NB4 (cell line): Measurements from ENCODE around the gene CHURC1.

Experiments
- DNase-seq: peaks from one replicate; pipeline ENCODE4 v3.0.0; 2010; ENCODE audit warnings: low read depth
- H3K4me3 ChIP-seq: one replicate; pipeline ENCODE4 v1.5.1; 2011; ENCODE audit warnings: mild to moderate bottlenecking, low read depth, low read length, moderate library complexity
- CTCF ChIP-seq: IDR thresholded peaks from one replicate; pipeline ENCODE4 v1.5.1; 2012; ENCODE audit warnings: low read depth, low read length
- MAX ChIP-seq: IDR thresholded peaks from 2 replicates; pipeline ENCODE4 v1.6.1; 2011; ENCODE audit warnings: low read depth, low read length
- MYC ChIP-seq: IDR thresholded peaks from 2 replicates; pipeline ENCODE4 v1.6.1; 2011; ENCODE audit warnings: low read depth, low read length
- POLR2A ChIP-seq: IDR thresholded peaks from 2 replicates; pipeline ENCODE4 v1.6.1; 2011; ENCODE audit warnings: mild to moderate bottlenecking; ENCODE audit not compliant: insufficient read length; ENCODE audit errors: extremely low read depth

The CHURC1 gene

GRCh38 chr14:64946310-64947045 is 32.2 kb downstream of the CHURC1 start:
- TF ChIP-seq CTCF (no peak), MYC (no peak), MAX (no peak), POLR2A (no peak)
- H3K4me3 ChIP-seq = no peak overlapping the region
- no peak for DNase-seq

GRCh38 chr14:64947710-64948611 is 33.7 kb downstream of the CHURC1 start:
- H3K4me3 ChIP-seq = no peak overlapping the region
- TF ChIP-seq MAX (no peak), POLR2A (no peak), MYC (no peak), CTCF (no peak)
- DNase-seq = no peak

- DNase-seq = no peak
- H3K4me3 ChIP-seq = no peak overlapping the region
- TF ChIP-seq CTCF = no peak
- TF ChIP-seq MAX = no peak
- no peak for TF ChIP-seq POLR2A
- no peak for TF ChIP-seq MYC
Measured at GRCh38 chr14:64948612-64949210, 34.5 kb downstream of the CHURC1 start.

- DNase-seq = no peak
- TF ChIP-seq POLR2A (no peak), MYC (no peak), CTCF (no peak), MAX (no peak)
- no peak overlapping the region for H3K4me3 ChIP-seq
Measured at GRCh38 chr14:64950889-64951288, 36.6 kb downstream of the CHURC1 start.

- DNase-seq = no peak
- no peak overlapping the region for H3K4me3 ChIP-seq
- TF ChIP-seq MYC = no peak
- TF ChIP-seq MAX = no peak
- no peak for TF ChIP-seq POLR2A
- no peak for TF ChIP-seq CTCF
Measured at GRCh38 chr14:64951291-64951690, 37.0 kb downstream of the CHURC1 start.
